PC-3 (cell line): ENCODE data around the gene RASSF4.

Source experiments
- CTCF ChIP-seq: fragments of 300-600 bp; sonication (generic); conservative IDR thresholded peaks from 2 replicates; pipeline ENCODE4 v1.5.1; 2017; ENCODE audit warnings: antibody characterized with exemption, low read depth, mild to moderate bottlenecking, low read length
- EZH2 ChIP-seq: fragments of 300-600 bp; sonication (generic); IDR thresholded peaks from one replicate; pipeline ENCODE4 v1.6.1; 2017; ENCODE audit warnings: antibody characterized with exemption, mild to moderate bottlenecking, low read length; ENCODE audit not compliant: unreplicated experiment

- no peak for TF ChIP-seq CTCF
- no peak for TF ChIP-seq EZH2
Measured at GRCh38 chr10:44954962-44955361, 4.6 kb upstream of the RASSF4 start.
